ENCODE results near the gene APH1B. TPM values are rescaled to one million over a fixed set of nuclear protein-coding genes. Genes with fewer than 3 reads are reported as not detected.
"Not testable (repeated sequence)": the region's sequence is repeated elsewhere in the genome, so short reads cannot be mapped to it uniquely, and the experiment has no call there.

APH1B gene
- total RNA-seq, result 10 to 100 TPM; 24.4 to 30.6 TPM

DNA sequence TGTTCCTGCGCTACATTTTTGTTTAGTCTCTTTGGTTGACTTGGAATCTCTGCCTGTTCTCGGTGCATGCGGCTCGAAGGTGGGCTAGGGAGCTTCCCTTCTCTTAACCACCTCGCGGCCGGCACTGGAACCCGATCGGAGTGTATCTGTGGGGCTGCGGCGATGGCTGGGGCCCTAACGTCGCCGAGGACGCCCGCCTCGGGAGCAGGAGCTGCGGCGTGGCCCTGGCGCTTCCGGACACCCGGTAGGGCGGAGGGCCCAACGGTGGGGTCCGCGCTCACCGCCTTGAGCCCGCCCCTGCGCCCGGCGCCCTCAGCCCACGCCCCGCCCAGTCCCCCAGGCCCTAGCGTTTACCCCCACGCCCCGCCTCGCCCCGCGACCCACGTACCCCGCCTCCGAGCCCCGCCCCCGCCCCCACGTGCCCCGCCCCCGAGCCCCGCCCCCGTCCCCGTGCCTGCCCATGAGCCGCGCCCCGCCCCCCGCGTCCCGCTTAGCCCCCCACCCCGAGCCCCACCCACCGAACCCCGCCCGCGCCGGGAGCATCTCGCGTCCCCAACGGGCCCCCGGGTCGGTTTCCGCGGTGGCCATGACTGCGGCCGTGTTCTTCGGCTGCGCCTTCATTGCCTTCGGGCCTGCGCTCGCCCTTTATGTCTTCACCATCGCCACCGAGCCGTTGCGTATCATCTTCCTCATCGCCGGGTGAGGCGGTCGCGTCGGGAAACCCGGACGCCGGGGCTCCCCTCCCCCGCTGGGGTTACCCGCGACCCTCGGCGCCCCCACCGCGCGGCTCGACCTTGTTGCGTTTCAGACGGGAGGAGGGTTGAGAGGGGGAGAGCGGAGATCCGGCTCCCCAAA, at the start of gene APH1B:
TSS of gene APH1B (plus strand) at position 568 of the 855 bp plus-strand sequence. CDS start at position 587, 19 bp downstream.
- Mint-ChIP-seq H3K4me1 (ENCODE audit: low read depth) (peaks cover 54% of the 10 kb centered on the region), H3K4me3 (peak within 1 kb of the TSS; percentile 88 to 93), H3K27me3 (ENCODE audit: low read depth) (no peaks in the 10 kb centered on the region), H3K36me3 (ENCODE audit: insufficient read depth in 2 of 2) (peaks cover 3 to 13% of the 10 kb centered on the region in 2 donors), H3K9me3 (no peaks in the 10 kb centered on the region), H3K27ac (peak within 1 kb of the TSS; percentile 97)
- ATAC-seq (replicated peaks in 1 of 2), result peak; percentile 92 to 93
- DNase-seq, result peak; percentile 84 to 87

- Mint-ChIP-seq H3K27ac (peak overlapping the region; percentile 57), H3K4me1 (ENCODE audit: low read depth) (peaks cover 77% of the 10 kb centered on the region), H3K27me3 (ENCODE audit: low read depth) (no peaks in the 10 kb centered on the region), H3K4me3 (peak overlapping the region in 1 of 2 donors; percentile 13), H3K9me3 (no peaks in the 10 kb centered on the region), H3K36me3 (ENCODE audit: insufficient read depth in 2 of 2) (peaks cover 3 to 10% of the 10 kb centered on the region in 2 donors)
- ATAC-seq (replicated peaks in 1 of 2), result no peak
- DNase-seq, result no peak
Observed at GRCh38 chr15:63227689-63228088, 49.7 kb upstream of the APH1B start.

GRCh38 chr15:63231206-63231605, 46.2 kb upstream of the APH1B start:
- Mint-ChIP-seq H3K27me3 (ENCODE audit: low read depth) (no peaks in the 10 kb centered on the region), H3K27ac (peak overlapping the region; percentile 97), H3K9me3 (no peaks in the 10 kb centered on the region), H3K36me3 (ENCODE audit: insufficient read depth in 2 of 2) (peaks cover 3 to 11% of the 10 kb centered on the region in 2 donors), H3K4me1 (ENCODE audit: low read depth) (peaks cover 90% of the 10 kb centered on the region), H3K4me3 (peak overlapping the region; percentile 40 to 50)
- DNase-seq (no peak), ATAC-seq (replicated peaks in 1 of 2) (no peak)

DNA sequence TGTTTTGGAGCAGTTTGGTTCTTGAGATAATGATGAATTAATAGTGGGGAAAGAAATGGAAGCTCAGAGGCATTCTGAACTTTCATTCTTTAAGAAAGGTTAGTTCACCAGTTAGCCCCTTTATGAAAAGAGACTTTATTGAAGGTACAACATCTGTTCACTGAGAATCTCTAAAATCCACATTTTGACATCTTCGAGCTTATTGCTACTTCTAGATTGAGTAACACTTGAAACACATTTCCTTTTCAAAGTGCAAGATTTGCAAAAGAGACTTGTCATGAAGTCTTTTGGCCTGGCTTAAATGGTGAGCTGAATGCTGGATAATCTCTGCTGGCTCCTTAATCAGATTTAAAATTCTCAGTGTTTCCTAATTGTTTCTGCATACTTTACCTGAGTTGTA, 45.7 kb upstream of the APH1B start:
- ATAC-seq (replicated peaks in 1 of 2), result peak in 1 of 2 donors; percentile 37

GRCh38 chr15:63232405-63232804, 45.0 kb upstream of the APH1B start:
- peaks cover 0 to 3% of the 10 kb centered on the region in 2 donors for H3K9me3 Mint-ChIP-seq
- H3K27ac Mint-ChIP-seq, result peak overlapping the region; percentile 97
- ATAC-seq (replicated peaks in 1 of 2) (no peak), DNase-seq (no peak)
- H3K4me3 Mint-ChIP-seq, result peak overlapping the region; percentile 43 to 78
- peaks cover 0 to 16% of the 10 kb centered on the region in 2 donors for H3K36me3 Mint-ChIP-seq (ENCODE audit: insufficient read depth in 2 of 2)
- no peaks in the 10 kb centered on the region for H3K27me3 Mint-ChIP-seq (ENCODE audit: low read depth)
- H3K4me1 Mint-ChIP-seq (ENCODE audit: low read depth), result peaks cover 90% of the 10 kb centered on the region

More for the DNA sequence above, 45.7 kb upstream of the APH1B start:
- Mint-ChIP-seq H3K36me3 (ENCODE audit: insufficient read depth in 2 of 2) (peaks cover 2 to 11% of the 10 kb centered on the region in 2 donors), H3K4me1 (ENCODE audit: low read depth) (peaks cover 90% of the 10 kb centered on the region), H3K4me3 (peak overlapping the region; percentile 40 to 50), H3K9me3 (no peaks in the 10 kb centered on the region), H3K27me3 (ENCODE audit: low read depth) (no peaks in the 10 kb centered on the region), H3K27ac (peak overlapping the region; percentile 97)
- no peak for DNase-seq

DNA sequence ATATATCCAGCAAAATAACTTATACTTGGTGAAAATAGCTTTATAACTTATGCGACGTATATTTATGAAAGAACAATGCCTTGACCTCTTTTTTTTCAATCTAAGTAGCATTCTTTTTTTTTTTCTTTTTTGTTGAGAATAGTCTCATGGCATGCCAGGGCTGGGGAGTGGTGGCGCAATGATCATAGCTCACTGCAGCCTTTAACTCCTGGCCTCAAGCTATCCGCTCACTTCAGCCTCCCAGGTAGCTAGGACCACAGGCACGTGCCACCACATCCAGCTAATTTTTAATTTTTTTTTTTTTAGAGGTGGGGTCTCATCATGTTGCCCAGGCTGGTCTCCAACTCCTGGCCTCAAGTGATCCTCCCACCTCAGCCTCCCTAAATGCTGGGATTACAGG, 44.5 kb upstream of the APH1B start:
- DNase-seq (no peak), ATAC-seq (replicated peaks in 1 of 2) (no peak)
- H3K27me3 Mint-ChIP-seq (ENCODE audit: low read depth), result no peaks in the 10 kb centered on the region
- H3K27ac Mint-ChIP-seq, result peak overlapping the region; percentile 90
- H3K4me1 Mint-ChIP-seq (ENCODE audit: low read depth), result peaks cover 90% of the 10 kb centered on the region
- H3K36me3 Mint-ChIP-seq (ENCODE audit: insufficient read depth in 2 of 2), result peaks cover 0 to 19% of the 10 kb centered on the region in 2 donors
- H3K9me3 Mint-ChIP-seq, result peaks cover 0 to 3% of the 10 kb centered on the region in 2 donors
- H3K4me3 Mint-ChIP-seq, result peak overlapping the region in 1 of 2 donors; percentile 27

- Mint-ChIP-seq H3K4me3 (peak overlapping the region; percentile 48 to 66), H3K36me3 (ENCODE audit: insufficient read depth in 2 of 2) (peaks cover 1 to 19% of the 10 kb centered on the region in 2 donors), H3K9me3 (peaks cover 0 to 3% of the 10 kb centered on the region in 2 donors), H3K4me1 (ENCODE audit: low read depth) (peaks cover 92% of the 10 kb centered on the region), H3K27ac (peak overlapping the region; percentile 90), H3K27me3 (ENCODE audit: low read depth) (no peaks in the 10 kb centered on the region)
- ATAC-seq (replicated peaks in 1 of 2) (peak; percentile 53 to 62), DNase-seq (no peak)
Observed at GRCh38 chr15:63233667-63234423, 43.6 kb upstream of the APH1B start.

DNA sequence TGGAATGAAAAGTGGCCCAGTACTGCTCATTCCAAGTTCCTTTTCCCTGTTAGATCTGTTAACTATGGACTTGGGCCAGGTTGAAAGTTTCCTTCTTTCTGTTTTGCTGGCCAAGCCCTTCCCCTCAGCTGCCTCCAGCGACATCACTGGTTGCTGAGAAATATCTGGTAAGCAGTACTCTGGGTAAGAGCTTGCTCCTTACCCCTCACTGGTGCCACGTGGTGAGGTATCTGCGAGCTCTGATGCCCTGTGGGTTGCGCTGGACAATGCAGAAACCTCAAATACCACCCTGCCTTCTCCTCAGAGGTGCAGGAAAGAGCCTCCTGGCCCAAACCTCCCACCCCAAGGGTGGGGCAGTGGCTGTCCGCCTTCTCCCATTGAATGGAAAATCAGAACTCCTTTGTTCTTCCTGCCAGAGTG, 42.9 kb upstream of the APH1B start:
- Mint-ChIP-seq H3K36me3 (ENCODE audit: insufficient read depth in 2 of 2) (peaks cover 1 to 17% of the 10 kb centered on the region in 2 donors), H3K9me3 (peaks cover 0 to 3% of the 10 kb centered on the region in 2 donors), H3K4me1 (ENCODE audit: low read depth) (peaks cover 89% of the 10 kb centered on the region), H3K27me3 (ENCODE audit: low read depth) (no peaks in the 10 kb centered on the region), H3K4me3 (peak overlapping the region; percentile 48 to 66), H3K27ac (peak overlapping the region; percentile 90)
- DNase-seq (no peak), ATAC-seq (replicated peaks in 1 of 2) (no peak)

DNA sequence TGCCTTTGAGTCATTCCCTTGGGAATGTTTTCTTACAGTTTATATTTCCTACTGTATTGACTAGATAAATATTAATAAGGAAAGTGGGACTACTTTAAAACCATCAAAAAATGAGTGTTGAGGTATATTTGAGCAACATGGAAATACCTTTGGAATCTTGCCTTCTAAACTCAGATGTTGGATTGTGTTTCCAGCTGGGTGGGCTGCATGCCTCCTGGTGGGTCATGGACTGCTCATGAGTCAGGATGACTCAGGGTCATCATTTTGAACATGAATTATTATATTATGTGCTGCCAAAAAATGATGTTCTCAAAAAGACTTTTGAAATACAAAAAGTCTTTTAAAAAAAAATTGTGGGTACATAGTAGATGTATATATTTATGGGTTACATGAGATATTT, 41.1 kb upstream of the APH1B start:
- Mint-ChIP-seq H3K9me3 (peaks cover 0 to 3% of the 10 kb centered on the region in 2 donors), H3K4me3 (no peak overlapping the region), H3K4me1 (ENCODE audit: low read depth) (peaks cover 80% of the 10 kb centered on the region), H3K27me3 (ENCODE audit: low read depth) (no peaks in the 10 kb centered on the region), H3K36me3 (ENCODE audit: insufficient read depth in 2 of 2) (peaks cover 1 to 17% of the 10 kb centered on the region in 2 donors), H3K27ac (no peak overlapping the region)
- DNase-seq (no peak), ATAC-seq (replicated peaks in 1 of 2) (no peak)

GRCh38 chr15:63237086-63237485, 40.3 kb upstream of the APH1B start:
- not testable (repeated sequence) for H3K9me3 Mint-ChIP-seq; H3K4me3 Mint-ChIP-seq; DNase-seq; ATAC-seq (replicated peaks in 1 of 2); H3K27me3 Mint-ChIP-seq (ENCODE audit: low read depth)
- Mint-ChIP-seq H3K27ac (peak overlapping the region; percentile 37), H3K4me1 (ENCODE audit: low read depth) (peaks cover 79% of the 10 kb centered on the region), H3K36me3 (ENCODE audit: insufficient read depth in 2 of 2) (peaks cover 1 to 20% of the 10 kb centered on the region in 2 donors)

DNA sequence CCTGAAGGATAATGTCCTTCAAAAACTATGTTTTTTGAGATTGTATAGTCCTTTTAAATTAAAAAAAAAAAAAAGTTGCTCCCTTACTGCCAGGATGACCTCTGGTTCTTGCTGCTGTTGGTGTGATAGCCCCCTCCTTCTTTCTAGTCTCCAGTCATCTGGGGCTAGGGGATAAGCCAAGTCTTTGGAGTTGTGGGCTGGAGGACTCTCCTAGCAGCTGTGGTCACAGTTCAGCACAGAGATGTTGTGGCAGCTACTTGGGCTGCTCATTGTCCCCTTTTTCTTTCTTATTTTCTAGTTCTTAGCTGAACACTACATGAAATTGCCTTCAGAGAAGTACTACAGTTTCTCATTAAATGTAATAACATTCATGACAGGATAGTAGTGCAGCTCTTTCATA, 39.2 kb upstream of the APH1B start:
- peaks cover 0 to 3% of the 10 kb centered on the region in 2 donors for H3K9me3 Mint-ChIP-seq
- no peaks in the 10 kb centered on the region for H3K27me3 Mint-ChIP-seq (ENCODE audit: low read depth)
- peak overlapping the region; percentile 65 for H3K27ac Mint-ChIP-seq
- H3K36me3 Mint-ChIP-seq (ENCODE audit: insufficient read depth in 2 of 2), result peaks cover 1 to 22% of the 10 kb centered on the region in 2 donors
- ATAC-seq (replicated peaks in 1 of 2) (peak in 1 of 2 donors; percentile 42), DNase-seq (no peak)
- peaks cover 78% of the 10 kb centered on the region for H3K4me1 Mint-ChIP-seq (ENCODE audit: low read depth)
- peak overlapping the region in 1 of 2 donors; percentile 5 for H3K4me3 Mint-ChIP-seq

GRCh38 chr15:63238796-63239195, 38.6 kb upstream of the APH1B start:
- Mint-ChIP-seq H3K36me3 (ENCODE audit: insufficient read depth in 2 of 2) (peaks cover 3 to 26% of the 10 kb centered on the region in 2 donors), H3K9me3 (peaks cover 0 to 3% of the 10 kb centered on the region in 2 donors), H3K27me3 (ENCODE audit: low read depth) (no peaks in the 10 kb centered on the region), H3K4me3 (peak overlapping the region in 1 of 2 donors; percentile 32), H3K4me1 (ENCODE audit: low read depth) (peaks cover 78% of the 10 kb centered on the region), H3K27ac (no peak overlapping the region)
- ATAC-seq (replicated peaks in 1 of 2), result peak; percentile 96 to 97
- peak; percentile 36 to 61 for DNase-seq

- Mint-ChIP-seq H3K4me3 (no peak overlapping the region), H3K36me3 (ENCODE audit: insufficient read depth in 2 of 2) (peaks cover 4 to 23% of the 10 kb centered on the region in 2 donors), H3K27ac (no peak overlapping the region)
Observed at GRCh38 chr15:63240109-63240508, 37.3 kb upstream of the APH1B start.

More at GRCh38 chr15:63240109-63240508, 37.3 kb upstream of the APH1B start:
- Mint-ChIP-seq H3K9me3 (peaks cover 0 to 3% of the 10 kb centered on the region in 2 donors), H3K27me3 (ENCODE audit: low read depth) (no peaks in the 10 kb centered on the region), H3K4me1 (ENCODE audit: low read depth) (peaks cover 78% of the 10 kb centered on the region)
- ATAC-seq (replicated peaks in 1 of 2), result no peak
- DNase-seq, result no peak

All from activated T-cell treated with anti-CD3 and anti-CD28 coated beads, Interleukin-2, amount 50 U/mL, for 72 hours (primary cell).